GM12891 (cell line): ENCODE data around the gene CCSER1.

Experiments used
- PAX5 ChIP-seq: IDR thresholded peaks from 2 replicates; pipeline ENCODE4 v1.6.1; 2011; ENCODE audit warnings: low read length, moderate library complexity, mild to moderate bottlenecking; ENCODE audit not compliant: insufficient read depth, severe bottlenecking
- POLR2A ChIP-seq: IDR thresholded peaks from 2 replicates; pipeline ENCODE4 v1.6.1; 2011; ENCODE audit warnings: low read depth, low read length, control low read depth
- POLR2AphosphoS5 ChIP-seq: IDR thresholded peaks from 2 replicates; pipeline ENCODE4 v1.6.1; 2011; ENCODE audit warnings: low read depth, low read length, control low read depth
- TAF1 ChIP-seq: IDR thresholded peaks from 2 replicates; pipeline ENCODE4 v1.6.1; 2011; ENCODE audit warnings: low read depth, low read length, control low read depth

- TF ChIP-seq TAF1, result no peak
- no peak for TF ChIP-seq POLR2A
- no peak for TF ChIP-seq POLR2AphosphoS5
- TF ChIP-seq PAX5, result no peak
Observed at GRCh38 chr4:90105274-90105673, 21.9 kb upstream of the CCSER1 start.
